ENCODE data around the gene AMHR2.

- TF ChIP-seq CTCF (IDR thresholded peaks at IDR 0.05) (no peak), EZH2phosphoT487 (IDR thresholded peaks at IDR 0.05) (no peak), EZH2 (IDR thresholded peaks at IDR 0.05) (no peak)
Measured at GRCh38 chr12:53461591-53461990, 37.9 kb downstream of the AMHR2 start.

Measured in neural progenitor cell (in vitro differentiated cells).